Stomach (tissue), 9 donors: ENCODE data around the gene ASTN2. TPM values are rescaled to one million over a fixed set of nuclear protein-coding genes. Genes with fewer than 3 reads are reported as not detected.

Source experiments
- DNase-seq, 2 donors: peaks; one replicate each; pipeline versions ENCODE4 v3.0.0 to v3.0.0-alpha.2; 2013 to 2019
- H3K27ac ChIP-seq, 5 donors: fragments of 200-600 bp in 4 of 5; sonication (generic) in 4 of 5; one replicate each; pipeline ENCODE4 v1.5.1; 2013 to 2019; ENCODE audit warnings: mild to moderate bottlenecking in 1 of 5, moderate library complexity in 1 of 5
- H3K27me3 ChIP-seq, 3 donors: fragments of 200-600 bp; sonication (generic); one replicate each; pipeline ENCODE4 v1.5.1; 2017 to 2019; ENCODE audit warnings: mixed run types in 1 of 3
- H3K36me3 ChIP-seq, 4 donors: fragments of 200-600 bp; sonication (generic); 1 replicate in 3 of 4; 2 replicates in 1 of 4; pipeline ENCODE4 v1.5.1; 2016 to 2019
- H3K4me1 ChIP-seq, 4 donors: fragments of 200-600 bp; sonication (generic); one replicate each; pipeline ENCODE4 v1.5.1; 2016 to 2019
- H3K4me3 ChIP-seq, 4 donors: fragments of 200-600 bp; sonication (generic) in 3 of 4; one replicate each; pipeline ENCODE4 v1.5.1; 2016 to 2019; ENCODE audit warnings: mild to moderate bottlenecking in 1 of 4
- H3K9me3 ChIP-seq, 4 donors: fragments of 200-600 bp; sonication (generic); one replicate each; pipeline ENCODE4 v1.5.1; 2016 to 2019
- CTCF ChIP-seq, 7 experiments: fragments of 450-650 bp in 4 of 7; fragments of 200-600 bp in 3 of 7; sonication (generic) in 3 of 7; IDR thresholded peaks; one replicate each; pipeline ENCODE4 v1.5.1; 2016 to 2019; ENCODE audit warnings: antibody characterized with exemption in 7 of 7, control low read depth in 2 of 7, mild to moderate bottlenecking in 1 of 7
- EP300 ChIP-seq: sonication (generic); formaldehyde crosslinking; IDR thresholded peaks from one replicate; pipeline ENCODE4 v1.6.1; 2017; ENCODE audit warnings: antibody characterized with exemption
- POLR2A ChIP-seq, 4 donors: fragments of 450-650 bp; IDR thresholded peaks; one replicate each; pipeline ENCODE4 v1.6.1; 2016; ENCODE audit warnings: antibody characterized with exemption in 4 of 4, control low read depth in 2 of 4, mild to moderate bottlenecking in 1 of 4, moderate library complexity in 1 of 4
- POLR2AphosphoS5 ChIP-seq, 3 donors: sonication (generic); formaldehyde crosslinking; IDR thresholded peaks; one replicate each; pipeline ENCODE4 v1.6.1; 2016; ENCODE audit warnings: antibody characterized with exemption in 3 of 3
- WGBS, 5 donors: extraction: QIAGEN DNeasy Blood & Tissue Kit in 3 of 5; methylation state at CpG; one replicate each; pipeline versions ENCODE4 v1.1.5 to v1.1.7; 2013 to 2018; 5-methylcytosine and 5-hydroxymethylcytosine counted together
- intact Hi-C: fragments of 100-400 bp; cut with DNase I; formaldehyde crosslinking; loops from one replicate; pipeline ENCODE4 v1.15.1; 2023; ENCODE audit warnings: low total_unique reads
- polyA plus RNA-seq, 3 donors: library from polyadenylated mRNA; stranded (reverse); fragments of 200-250 nt; gene quantifications; one replicate each; pipeline ENCODE4 v1.2.3, GENCODE V29; 2013
- total RNA-seq, 5 donors: library from RNA; depleted of rRNA; stranded (reverse); fragments of >200 nt; gene quantifications; one replicate each; pipeline versions ENCODE4 v1.1.0 to v1.2.3, GENCODE V29; 2014 to 2016
- donor health status: healthy with polysubstance abuse.
- donor health status: Bipolar disorder and iron deficiency.
- donor health status: healthy.

ASTN2 gene
- total and polyA plus RNA-seq, 8 donors, result 2.1 to 22.3 (median 4.2) TPM; not detected in 1

- Histone ChIP-seq H3K27ac (no peak overlapping the region), H3K36me3 (peaks cover 0 to 27% (median 15%) of the 10 kb centered on the region in 4 donors), H3K27me3 (no peaks in the 10 kb centered on the region), H3K9me3 (no peaks in the 10 kb centered on the region), H3K4me3 (no peak overlapping the region), H3K4me1 (no peaks in the 10 kb centered on the region)
- intact Hi-C loops, result loop anchor here (10.0 kb wide), 1 partner anchor 61 kb away; no protein-coding TSS in a partner anchor
- 83 to 96% (median 94%) methylated on average over 3 of the region's 3 CpGs for WGBS, 5 donors
- DNase-seq, result no peak
- TF ChIP-seq CTCF (IDR thresholded peaks at IDR 0.05) (no peak), POLR2AphosphoS5 (IDR thresholded peaks at IDR 0.05) (no peak), EP300 (no peak), POLR2A (IDR thresholded peaks at IDR 0.05) (no peak)
Measured at GRCh38 chr9:116395699-116396037, 1019.2 kb downstream of the ASTN2 start.

DNA sequence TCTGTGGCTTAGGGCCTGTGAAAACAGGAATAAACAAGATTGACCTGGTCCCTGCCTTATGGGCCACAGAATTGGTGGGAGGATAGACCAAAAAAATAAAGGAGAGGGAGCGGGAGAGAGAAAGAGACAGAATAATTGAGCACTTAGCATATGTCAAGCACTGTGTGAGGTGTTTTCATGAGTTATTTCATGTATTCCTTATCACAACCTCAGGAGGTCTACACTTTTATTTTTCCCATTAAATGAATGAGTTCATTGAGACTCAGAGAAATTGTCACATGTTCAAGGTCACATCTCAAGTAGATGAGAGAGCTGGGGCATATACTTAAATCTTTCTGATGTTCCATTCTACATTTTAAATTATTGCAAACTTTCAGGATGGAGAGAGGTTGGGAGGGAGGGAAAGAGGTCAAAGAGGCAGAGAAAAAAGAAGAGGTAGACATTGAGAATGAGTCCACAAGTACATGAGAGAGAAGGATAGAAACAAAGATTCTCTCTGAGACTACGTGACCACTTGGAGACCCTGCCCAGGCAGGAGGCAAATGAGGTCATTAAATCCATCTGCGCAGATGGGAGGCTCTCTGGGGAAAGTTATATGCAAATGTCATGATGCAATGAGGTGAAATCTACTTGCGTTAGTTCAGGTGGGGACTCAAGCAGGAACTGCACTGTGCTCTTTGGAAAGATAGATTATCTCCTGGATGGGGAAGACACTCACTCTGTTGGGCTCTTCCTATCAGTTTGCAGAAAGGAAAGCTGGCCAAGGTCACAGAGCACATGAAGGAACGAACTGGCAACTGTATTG, 1019.8 kb downstream of the ASTN2 start:
- peaks cover 0 to 27% (median 15%) of the 10 kb centered on the region in 4 donors for H3K36me3 ChIP-seq
- WGBS, 5 donors, result 82 to 91% (median 88%) methylated on average over 5 of the region's 5 CpGs
- H3K27me3 ChIP-seq, result no peaks in the 10 kb centered on the region
- no peaks in the 10 kb centered on the region for H3K9me3 ChIP-seq
- H3K4me1 ChIP-seq, result no peaks in the 10 kb centered on the region
- intact Hi-C loops, result loop anchor here (10.0 kb wide), 1 partner anchor 60 kb away; no protein-coding TSS in a partner anchor
- TF ChIP-seq EP300 (no peak), POLR2A (IDR thresholded peaks at IDR 0.05) (no peak), POLR2AphosphoS5 (IDR thresholded peaks at IDR 0.05) (no peak), CTCF (IDR thresholded peaks at IDR 0.05) (no peak)
- H3K27ac ChIP-seq, result no peak overlapping the region
- DNase-seq, result no peak
- no peak overlapping the region for H3K4me3 ChIP-seq

GRCh38 chr9:116394070-116394469, 1020.8 kb downstream of the ASTN2 start:
- TF ChIP-seq POLR2AphosphoS5 (IDR thresholded peaks at IDR 0.05), result no peak
- TF ChIP-seq EP300, result no peak
- no peak for TF ChIP-seq CTCF (IDR thresholded peaks at IDR 0.05)
- Histone ChIP-seq H3K4me1 (no peaks in the 10 kb centered on the region), H3K9me3 (no peaks in the 10 kb centered on the region), H3K27ac (no peak overlapping the region), H3K36me3 (peaks cover 0 to 27% (median 15%) of the 10 kb centered on the region in 4 donors), H3K27me3 (no peaks in the 10 kb centered on the region), H3K4me3 (no peak overlapping the region)
- intact Hi-C loops, result loop anchor here (10.0 kb wide), 1 partner anchor 59 kb away; no protein-coding TSS in a partner anchor
- WGBS, 5 donors, result 85 to 97% (median 92%) methylated on average over 6 of the region's 6 CpGs
- DNase-seq, result no peak

DNA sequence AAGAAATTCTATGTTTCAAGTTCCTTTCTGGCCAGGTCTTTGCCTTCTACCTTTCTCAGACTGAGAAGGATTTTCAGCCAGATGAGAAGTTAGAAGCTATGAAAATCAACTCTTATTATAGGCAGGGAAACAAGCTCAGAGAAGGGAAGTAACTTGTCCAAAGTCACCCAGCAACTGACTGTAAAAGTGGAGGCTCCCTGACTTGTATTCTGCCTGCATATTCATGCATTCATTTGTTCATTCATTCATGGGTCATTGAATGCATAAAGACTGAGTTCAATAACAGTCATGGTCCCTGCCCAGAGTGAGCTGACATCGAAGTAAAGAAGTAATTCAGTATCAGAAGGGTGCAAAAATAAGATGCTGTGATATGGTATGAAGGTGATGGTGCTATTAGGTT, 1021.7 kb downstream of the ASTN2 start:
- no peak overlapping the region for H3K4me3 ChIP-seq
- peaks cover 0 to 27% (median 15%) of the 10 kb centered on the region in 4 donors for H3K36me3 ChIP-seq
- WGBS, 5 donors, result 85 to 94% (median 90%) methylated on average over 1 of the region's 1 CpG
- no peaks in the 10 kb centered on the region for H3K27me3 ChIP-seq
- no peak overlapping the region for H3K27ac ChIP-seq
- no peaks in the 10 kb centered on the region for H3K9me3 ChIP-seq
- TF ChIP-seq CTCF (IDR thresholded peaks at IDR 0.05), result no peak
- no peak for TF ChIP-seq EP300
- no peak for TF ChIP-seq POLR2A (IDR thresholded peaks at IDR 0.05)
- TF ChIP-seq POLR2AphosphoS5 (IDR thresholded peaks at IDR 0.05), result no peak
- H3K4me1 ChIP-seq, result no peaks in the 10 kb centered on the region
- DNase-seq, result no peak
- intact Hi-C loops, result loop anchor here (10.0 kb wide), 1 partner anchor 58 kb away; no protein-coding TSS in a partner anchor
